ENCODE results near the gene TBC1D22A. TPM values are rescaled to one million over a fixed set of nuclear protein-coding genes. Genes with fewer than 3 reads are reported as not detected.

The TBC1D22A gene
- total and polyA plus RNA-seq, 2 donors (not counting 3 experiments of a cell fraction or from before 2014, with no cell fraction given): 26.1 to 32.4 TPM

GRCh38 chr22:47168900-47169800, 406.7 kb downstream of the TBC1D22A start:
- FAIRE-seq (peak; percentile 28), DNase-seq (ENCODE audit: low read depth, low spot score) (peak; percentile 11)
- ChIA-PET CTCF (interaction anchor here (1.0 kb wide), 2 partner anchors 323 to 371 kb away, joined by 3 to 7 read pairs; no protein-coding TSS in a partner anchor), POLR2A (no interaction called here)
- TF ChIP-seq CTCF (IDR thresholded peaks at IDR 0.05; ENCODE audit: extremely low read depth in 1 of 2, insufficient read depth in 1 of 2, low read depth in 1 of 2, low read length in 2 of 2): peak; percentile 24 to 37
- TF ChIP-seq MAX (IDR thresholded peaks at IDR 0.05; ENCODE audit: insufficient read depth, insufficient read length): no peak
- Histone ChIP-seq H3K79me2 (ENCODE audit: control insufficient read depth, insufficient read depth, low read length) (no peaks in the 10 kb centered on the region), H3K9ac (replicated peaks; ENCODE audit: extremely low read depth, insufficient read depth, low read length) (no peak overlapping the region), H3K4me2 (ENCODE audit: insufficient read depth, low read length) (no peak overlapping the region), H3K27me3 (ENCODE audit: control insufficient read depth in 2 of 2, insufficient read depth in 2 of 2, low read length in 2 of 2) (no peaks in the 10 kb centered on the region), H3K4me1 (ENCODE audit: control insufficient read depth, extremely low read depth, insufficient read depth, low read length) (peaks cover 11% of the 10 kb centered on the region), H3K9me3 (replicated peaks; ENCODE audit: control insufficient read depth, insufficient read depth, low read length) (no peaks in the 10 kb centered on the region), H3K27ac (ENCODE audit: insufficient read depth, low read depth, low read length) (no peak overlapping the region), H3K36me3 (ENCODE audit: control insufficient read depth in 2 of 2, extremely low read depth in 1 of 2, insufficient read depth in 2 of 2, low read length in 2 of 2) (no peaks in the 10 kb centered on the region), H2AFZ (ENCODE audit: low read depth, low read length) (no peak overlapping the region), H3K9me1 (replicated peaks; ENCODE audit: control insufficient read depth, extremely low read depth, insufficient read depth, low read length) (no peaks in the 10 kb centered on the region), H3K4me3 (replicated peaks in 1 of 3; ENCODE audit: insufficient read depth in 1 of 3, low read depth in 1 of 3, low read length in 3 of 3) (no peak overlapping the region), H4K20me1 (replicated peaks; ENCODE audit: control insufficient read depth, extremely low read depth, insufficient read depth, low read length) (no peaks in the 10 kb centered on the region)
- no TSS peak for BruUV-seq (replicated peaks)
- intact Hi-C loops (cut with micrococcal nuclease): loop anchor here (1.0 kb wide), 1 partner anchor 324 kb away; no protein-coding TSS in a partner anchor
- dilution Hi-C loops (cut with MboI; ENCODE audit: extremely low pct_ligation_motif_present, low sequenced_read_pairs): no loop called here

GRCh38 chr22:47169801-47170140, 407.3 kb downstream of the TBC1D22A start:
- peaks cover 5% of the 10 kb centered on the region for H3K4me1 ChIP-seq (ENCODE audit: control insufficient read depth, extremely low read depth, insufficient read depth, low read length)
- no peak overlapping the region for H3K27ac ChIP-seq (ENCODE audit: insufficient read depth, low read depth, low read length)
- H2AFZ ChIP-seq (ENCODE audit: low read depth, low read length): no peak overlapping the region
- H3K9me1 ChIP-seq (replicated peaks; ENCODE audit: control insufficient read depth, extremely low read depth, insufficient read depth, low read length): no peaks in the 10 kb centered on the region
- H3K36me3 ChIP-seq (ENCODE audit: control insufficient read depth in 2 of 2, extremely low read depth in 1 of 2, insufficient read depth in 2 of 2, low read length in 2 of 2): no peaks in the 10 kb centered on the region
- H4K20me1 ChIP-seq (replicated peaks; ENCODE audit: control insufficient read depth, extremely low read depth, insufficient read depth, low read length): no peaks in the 10 kb centered on the region
- H3K4me2 ChIP-seq (ENCODE audit: insufficient read depth, low read length): no peak overlapping the region
- intact Hi-C loops (cut with micrococcal nuclease) (loop anchor here (1.0 kb wide), 1 partner anchor 324 kb away; no protein-coding TSS in a partner anchor), dilution Hi-C loops (cut with MboI; ENCODE audit: extremely low pct_ligation_motif_present, low sequenced_read_pairs) (no loop called here)
- no peak for TF ChIP-seq MAX (IDR thresholded peaks at IDR 0.05; ENCODE audit: insufficient read depth, insufficient read length)
- no peak for TF ChIP-seq FOS (IDR thresholded peaks at IDR 0.05; ENCODE audit: borderline replicate concordance, insufficient read depth, low read length)
- TF ChIP-seq POLR2A (IDR thresholded peaks at IDR 0.05; ENCODE audit: low read depth, low read length): no peak
- no peak for TF ChIP-seq POLR2AphosphoS5 (IDR thresholded peaks at IDR 0.05; ENCODE audit: insufficient read depth, low read depth, low read length)
- TF ChIP-seq GATA2 (IDR thresholded peaks at IDR 0.05; ENCODE audit: insufficient read depth, insufficient read length, low read depth, low read length): no peak
- TF ChIP-seq EZH2 (IDR thresholded peaks at IDR 0.05; ENCODE audit: borderline replicate concordance, low read depth, low read length, severe bottlenecking): no peak
- TF ChIP-seq JUN (IDR thresholded peaks at IDR 0.05; ENCODE audit: borderline replicate concordance, insufficient read depth, insufficient read length, low read depth): no peak
- TF ChIP-seq CTCF (IDR thresholded peaks at IDR 0.05; ENCODE audit: extremely low read depth in 1 of 2, insufficient read depth in 1 of 2, low read depth in 1 of 2, low read length in 2 of 2): no peak
- no peak for TF ChIP-seq MYC (IDR thresholded peaks at IDR 0.05; ENCODE audit: low read depth, low read length)
- H3K9me3 ChIP-seq (replicated peaks; ENCODE audit: control insufficient read depth, insufficient read depth, low read length): no peaks in the 10 kb centered on the region
- CTCF ChIA-PET: interaction anchor here (1.0 kb wide), 2 partner anchors 324 to 371 kb away, joined by 3 to 7 read pairs; no protein-coding TSS in a partner anchor
- DNase-seq (ENCODE audit: low read depth, low spot score): no peak
- no peak overlapping the region for H3K9ac ChIP-seq (replicated peaks; ENCODE audit: extremely low read depth, insufficient read depth, low read length)
- no peak overlapping the region for H3K4me3 ChIP-seq (replicated peaks in 1 of 3; ENCODE audit: insufficient read depth in 1 of 3, low read depth in 1 of 3, low read length in 3 of 3)
- POLR2A ChIA-PET: no interaction called here
- no TSS peak for BruUV-seq (replicated peaks)
- H3K27me3 ChIP-seq (ENCODE audit: control insufficient read depth in 2 of 2, insufficient read depth in 2 of 2, low read length in 2 of 2): no peaks in the 10 kb centered on the region
- FAIRE-seq: no peak
- H3K79me2 ChIP-seq (ENCODE audit: control insufficient read depth, insufficient read depth, low read length): no peaks in the 10 kb centered on the region
